NOMO-1 (cell line): ENCODE results near the gene NT5DC4.
A peak's percentile ranks its signal among the peaks of the same experiment; 100 is the strongest.
"Not testable (repeated sequence)": the region's sequence is repeated elsewhere in the genome, so short reads cannot be mapped to it uniquely, and the experiment has no call there.

Experiments used
- DNase-seq, 2 experiments: peaks; one replicate each; lab custom pipeline; 2025; ENCODE audit not compliant: unreplicated experiment in 2 of 2; lab: John Stamatoyannopoulos, UW

NT5DC4 gene

GRCh38 chr2:112699984-112700667 lies 20.7 kb upstream of the NT5DC4 start:
- peak; percentile 57 to 97 for DNase-seq

- peak; percentile 19 to 77 for DNase-seq
These were observed 19.8 kb upstream of the NT5DC4 start for GRCh38 chr2:112701052-112701451.

GRCh38 chr2:112703684-112704083 lies 17.1 kb upstream of the NT5DC4 start:
- no peak for DNase-seq

GRCh38 chr2:112705575-112705974 lies 15.2 kb upstream of the NT5DC4 start:
- no peak for DNase-seq

GRCh38 chr2:112706170-112706664 lies 14.6 kb upstream of the NT5DC4 start:
- DNase-seq: peak; percentile 56 to 74

GRCh38 chr2:112706947-112707346 lies 13.9 kb upstream of the NT5DC4 start:
- not testable (repeated sequence) for DNase-seq

GRCh38 chr2:112708968-112709367 lies 11.9 kb upstream of the NT5DC4 start:
- no peak for DNase-seq

- no peak for DNase-seq
These were observed 11.1 kb upstream of the NT5DC4 start for GRCh38 chr2:112709703-112710102.

- no peak for DNase-seq
These were observed 9.7 kb upstream of the NT5DC4 start for GRCh38 chr2:112710956-112711750.

- DNase-seq: no peak
These were observed 8.4 kb upstream of the NT5DC4 start for GRCh38 chr2:112712465-112712864.

- no peak for DNase-seq
These were observed 7.8 kb upstream of the NT5DC4 start for GRCh38 chr2:112712903-112713584.

- no peak for DNase-seq
These were observed 7.3 kb upstream of the NT5DC4 start for GRCh38 chr2:112713585-112713925.

- DNase-seq: no peak
These were observed 6.9 kb upstream of the NT5DC4 start for GRCh38 chr2:112713926-112714325.

GRCh38 chr2:112714331-112714730 lies 6.5 kb upstream of the NT5DC4 start:
- DNase-seq: no peak

- DNase-seq: no peak
These were observed 5.8 kb upstream of the NT5DC4 start for GRCh38 chr2:112714836-112715631.

GRCh38 chr2:112716094-112716493 lies 4.7 kb upstream of the NT5DC4 start:
- not testable (repeated sequence) for DNase-seq

GRCh38 chr2:112716826-112717352 lies 3.9 kb upstream of the NT5DC4 start:
- DNase-seq: not testable (repeated sequence)

GRCh38 chr2:112718863-112719370 lies 1.9 kb upstream of the NT5DC4 start:
- no peak for DNase-seq

GRCh38 chr2:112721819-112722522 lies 1.2 kb downstream of the NT5DC4 start:
- DNase-seq: no peak
